Gastroesophageal sphincter (tissue), 3 donors: ENCODE data around the gene GPR82.

ENCODE experiments used
- POLR2A ChIP-seq, 2 donors: fragments of 450-650 bp; IDR thresholded peaks; one replicate each; pipeline ENCODE4 v1.6.1; 2017; ENCODE audit warnings: antibody characterized with exemption in 2 of 2, mild to moderate bottlenecking in 2 of 2, moderate library complexity in 1 of 2
- POLR2AphosphoS5 ChIP-seq: sonication (generic); formaldehyde crosslinking; IDR thresholded peaks from one replicate; pipeline ENCODE4 v1.6.1; 2017; ENCODE audit warnings: antibody characterized with exemption
- TF ChIP-seq, protein P1 (sequence below), 4 experiments: fragments of 200-600 bp in 2 of 4; fragments of 450-650 bp in 2 of 4; sonication (generic) in 1 of 4; IDR thresholded peaks; one replicate each; pipeline ENCODE4 v1.5.1; 2017 to 2019; ENCODE audit warnings: antibody characterized with exemption in 4 of 4, mild to moderate bottlenecking in 2 of 4, moderate library complexity in 2 of 4

GRCh38 chrX:41718481-41719235 lies 5.3 kb upstream of the GPR82 start:
- TF ChIP-seq, protein P1, sequence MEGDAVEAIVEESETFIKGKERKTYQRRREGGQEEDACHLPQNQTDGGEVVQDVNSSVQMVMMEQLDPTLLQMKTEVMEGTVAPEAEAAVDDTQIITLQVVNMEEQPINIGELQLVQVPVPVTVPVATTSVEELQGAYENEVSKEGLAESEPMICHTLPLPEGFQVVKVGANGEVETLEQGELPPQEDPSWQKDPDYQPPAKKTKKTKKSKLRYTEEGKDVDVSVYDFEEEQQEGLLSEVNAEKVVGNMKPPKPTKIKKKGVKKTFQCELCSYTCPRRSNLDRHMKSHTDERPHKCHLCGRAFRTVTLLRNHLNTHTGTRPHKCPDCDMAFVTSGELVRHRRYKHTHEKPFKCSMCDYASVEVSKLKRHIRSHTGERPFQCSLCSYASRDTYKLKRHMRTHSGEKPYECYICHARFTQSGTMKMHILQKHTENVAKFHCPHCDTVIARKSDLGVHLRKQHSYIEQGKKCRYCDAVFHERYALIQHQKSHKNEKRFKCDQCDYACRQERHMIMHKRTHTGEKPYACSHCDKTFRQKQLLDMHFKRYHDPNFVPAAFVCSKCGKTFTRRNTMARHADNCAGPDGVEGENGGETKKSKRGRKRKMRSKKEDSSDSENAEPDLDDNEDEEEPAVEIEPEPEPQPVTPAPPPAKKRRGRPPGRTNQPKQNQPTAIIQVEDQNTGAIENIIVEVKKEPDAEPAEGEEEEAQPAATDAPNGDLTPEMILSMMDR (IDR thresholded peaks at IDR 0.05): no peak
- no peak for TF ChIP-seq POLR2A (IDR thresholded peaks at IDR 0.05)
- no peak for TF ChIP-seq POLR2AphosphoS5
